GM12865 (cell line): ENCODE measurements around the gene ZBTB40.

Experiments
- DNase-seq: peaks from one replicate; pipeline ENCODE4 v3.0.0; 2010; ENCODE audit warnings: low read depth
- H3K4me3 ChIP-seq: 2 replicates; pipeline ENCODE4 v1.5.1; 2011; ENCODE audit warnings: mild to moderate bottlenecking, low read depth, low read length, control low read depth
- CTCF ChIP-seq: IDR thresholded peaks from 2 replicates; pipeline ENCODE4 v1.5.1; 2011; ENCODE audit warnings: low read length, control low read depth, low read depth, inconsistent platforms; ENCODE audit not compliant: insufficient read depth; ENCODE audit errors: missing control alignments

Gene ZBTB40

GRCh38 chr1:22498463-22498862 is 46.8 kb downstream of the ZBTB40 start:
- DNase-seq, result no peak
- no peak overlapping the region for H3K4me3 ChIP-seq
- no peak for TF ChIP-seq CTCF

GRCh38 chr1:22500058-22500457 is 48.4 kb downstream of the ZBTB40 start:
- no peak overlapping the region for H3K4me3 ChIP-seq
- DNase-seq, result no peak
- no peak for TF ChIP-seq CTCF

GRCh38 chr1:22500471-22500870 is 48.8 kb downstream of the ZBTB40 start:
- no peak for DNase-seq
- no peak for TF ChIP-seq CTCF
- H3K4me3 ChIP-seq, result no peak overlapping the region

- no peak overlapping the region for H3K4me3 ChIP-seq
- DNase-seq, result no peak
- no peak for TF ChIP-seq CTCF
Observed at GRCh38 chr1:22502202-22502601, 50.6 kb downstream of the ZBTB40 start.

GRCh38 chr1:22503721-22504410 is 52.2 kb downstream of the ZBTB40 start:
- DNase-seq, result no peak

GRCh38 chr1:22506130-22506692 is 54.6 kb downstream of the ZBTB40 start:
- no peak for TF ChIP-seq CTCF
- DNase-seq, result no peak
- H3K4me3 ChIP-seq, result no peak overlapping the region

More at GRCh38 chr1:22503721-22504410, 52.2 kb downstream of the ZBTB40 start:
- no peak for TF ChIP-seq CTCF
- no peak overlapping the region for H3K4me3 ChIP-seq

GRCh38 chr1:22507587-22507986 is 55.9 kb downstream of the ZBTB40 start:
- DNase-seq, result no peak
- TF ChIP-seq CTCF, result no peak
- H3K4me3 ChIP-seq, result no peak overlapping the region
